Smooth muscle cell (in vitro differentiated cells): Measurements from ENCODE around the gene ALDH3A2. TPM values are rescaled to one million over a fixed set of nuclear protein-coding genes. Genes with fewer than 3 reads are reported as not detected.

ENCODE experiments used
- DNase-seq: peaks from one replicate; lab custom pipeline; 2025; ENCODE audit not compliant: unreplicated experiment; lab: John Stamatoyannopoulos, UW
- H2AFZ ChIP-seq: fragments of 200-600 bp; sonication (generic); 2 replicates; pipeline ENCODE4 v1.6.0; 2016; ENCODE audit warnings: antibody characterized with exemption, low read depth, mild to moderate bottlenecking
- H3F3A ChIP-seq: fragments of 200-600 bp; sonication (generic); 2 replicates; pipeline ENCODE4 v1.6.0; 2017; ENCODE audit warnings: antibody characterized with exemption, low read depth
- H3K27ac ChIP-seq: fragments of 200-600 bp; sonication (generic); 2 replicates; pipeline ENCODE4 v1.5.1; 2016; ENCODE audit warnings: low read depth, mild to moderate bottlenecking
- H3K27me3 ChIP-seq: fragments of 200-600 bp; sonication (generic); 2 replicates; pipeline ENCODE4 v1.6.1; 2016; ENCODE audit warnings: low read depth, mild to moderate bottlenecking
- H3K36me3 ChIP-seq: fragments of 200-600 bp; sonication (generic); 2 replicates; pipeline ENCODE4 v1.5.1; 2016; ENCODE audit warnings: low read depth
- H3K4me1 ChIP-seq: fragments of 200-600 bp; sonication (generic); 2 replicates; pipeline ENCODE4 v1.5.1; 2016; ENCODE audit warnings: low read depth
- H3K4me2 ChIP-seq: fragments of 200-600 bp; sonication (generic); 2 replicates; pipeline ENCODE4 v1.6.0; 2016; ENCODE audit warnings: mild to moderate bottlenecking
- H3K4me3 ChIP-seq: fragments of 200-600 bp; sonication (generic); 2 replicates; pipeline ENCODE4 v1.5.1; 2016; ENCODE audit warnings: mild to moderate bottlenecking
- H3K79me2 ChIP-seq: fragments of 200-600 bp; sonication (generic); 2 replicates; pipeline ENCODE4 v1.6.0; 2016; ENCODE audit warnings: low read depth, mild to moderate bottlenecking
- H3K9ac ChIP-seq: fragments of 200-600 bp; sonication (generic); 2 replicates; pipeline ENCODE4 v1.6.0; 2016; ENCODE audit warnings: low read depth
- H3K9me3 ChIP-seq: fragments of 200-600 bp; sonication (generic); replicated peaks from 2 replicates; pipeline ENCODE4 v1.5.1; 2016; ENCODE audit warnings: low read depth
- H4K20me1 ChIP-seq: fragments of 200-600 bp; sonication (generic); 2 replicates; pipeline ENCODE4 v1.6.0; 2016; ENCODE audit warnings: low read depth
- WGBS: methylation state at CpG from one replicate; pipeline ENCODE4 v1.1.7; 2016; ENCODE audit warnings: low lambda C conversion rate; 5-methylcytosine and 5-hydroxymethylcytosine counted together
- polyA plus RNA-seq: library from polyadenylated mRNA; unstranded; fragments of >200 nt; fragmentation: Nextera tagmentation; extraction: Ambion mirVana; gene quantifications from 2 replicates; pipeline ENCODE4 v1.2.1, GENCODE V29; 2016
- total RNA-seq: library from RNA; depleted of rRNA; stranded (reverse); fragments of >200 nt; gene quantifications from 2 replicates; pipeline ENCODE4 v1.2.3, GENCODE V29; 2014
- TF ChIP-seq, protein P1 (sequence below): fragments of 200-600 bp; sonication (generic); IDR thresholded peaks from 2 replicates; pipeline ENCODE4 v1.5.1; 2017; ENCODE audit warnings: borderline replicate concordance, mild to moderate bottlenecking, antibody characterized with exemption; ENCODE audit not compliant: insufficient read depth, poor library complexity, severe bottlenecking

Gene ALDH3A2
- total and polyA plus RNA-seq, 2 experiments from 2014 or later = 13.5 to 26.9 TPM

DNA sequence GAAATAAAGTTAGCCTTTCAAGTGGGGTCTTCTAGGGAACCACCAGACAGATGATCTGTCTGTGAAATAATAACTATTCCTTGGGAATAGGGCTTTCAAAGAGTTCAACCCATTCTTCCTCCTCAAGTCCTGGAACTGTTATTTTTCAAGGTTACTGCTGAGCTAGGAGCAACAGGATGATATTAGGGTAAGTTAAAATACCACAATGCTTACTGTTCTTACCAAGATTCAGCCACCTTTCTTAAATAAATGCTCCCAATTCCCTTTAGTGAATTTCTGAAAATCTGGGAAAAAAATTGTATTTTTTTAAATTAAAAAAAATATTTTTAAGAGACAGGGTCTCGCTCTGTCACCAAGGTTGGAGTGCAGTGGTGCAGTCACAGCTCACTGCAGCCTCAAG is 26.9 kb upstream of the ALDH3A2 start:
- no peak for DNase-seq
- Histone ChIP-seq H3K27ac (no peak overlapping the region), H3K9me3 (peaks cover 11% of the 10 kb centered on the region), H3K27me3 (no peaks in the 10 kb centered on the region), H3K4me1 (no peaks in the 10 kb centered on the region), H3K4me2 (no peak overlapping the region), H2AFZ (no peak overlapping the region), H3K4me3 (no peak overlapping the region), H3K36me3 (peaks cover 3% of the 10 kb centered on the region), H3F3A (no peaks in the 10 kb centered on the region), H3K9ac (no peak overlapping the region), H3K79me2 (no peaks in the 10 kb centered on the region), H4K20me1 (no peaks in the 10 kb centered on the region)
- WGBS = 100% methylated on average over 1 of the region's 1 CpG
- TF ChIP-seq, protein P1, sequence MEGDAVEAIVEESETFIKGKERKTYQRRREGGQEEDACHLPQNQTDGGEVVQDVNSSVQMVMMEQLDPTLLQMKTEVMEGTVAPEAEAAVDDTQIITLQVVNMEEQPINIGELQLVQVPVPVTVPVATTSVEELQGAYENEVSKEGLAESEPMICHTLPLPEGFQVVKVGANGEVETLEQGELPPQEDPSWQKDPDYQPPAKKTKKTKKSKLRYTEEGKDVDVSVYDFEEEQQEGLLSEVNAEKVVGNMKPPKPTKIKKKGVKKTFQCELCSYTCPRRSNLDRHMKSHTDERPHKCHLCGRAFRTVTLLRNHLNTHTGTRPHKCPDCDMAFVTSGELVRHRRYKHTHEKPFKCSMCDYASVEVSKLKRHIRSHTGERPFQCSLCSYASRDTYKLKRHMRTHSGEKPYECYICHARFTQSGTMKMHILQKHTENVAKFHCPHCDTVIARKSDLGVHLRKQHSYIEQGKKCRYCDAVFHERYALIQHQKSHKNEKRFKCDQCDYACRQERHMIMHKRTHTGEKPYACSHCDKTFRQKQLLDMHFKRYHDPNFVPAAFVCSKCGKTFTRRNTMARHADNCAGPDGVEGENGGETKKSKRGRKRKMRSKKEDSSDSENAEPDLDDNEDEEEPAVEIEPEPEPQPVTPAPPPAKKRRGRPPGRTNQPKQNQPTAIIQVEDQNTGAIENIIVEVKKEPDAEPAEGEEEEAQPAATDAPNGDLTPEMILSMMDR = no peak

DNA sequence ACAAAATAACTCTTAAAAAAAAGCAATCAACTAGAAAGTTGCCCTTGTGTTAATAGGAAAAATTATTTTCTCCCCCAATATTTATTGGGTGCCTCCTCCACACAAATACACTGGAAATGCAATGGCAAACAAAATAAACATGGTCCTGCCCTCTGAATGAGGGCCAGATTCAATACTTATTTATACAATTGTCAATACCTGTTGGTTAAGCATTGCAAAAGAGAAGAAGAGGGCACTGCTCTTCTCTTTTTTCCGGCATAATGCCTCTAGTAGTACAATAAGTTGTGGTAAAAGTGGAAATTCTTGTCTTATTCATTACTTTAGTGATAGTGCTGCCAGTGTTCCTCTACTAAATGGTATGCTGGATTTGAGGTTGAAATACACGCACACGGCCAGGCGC is 22.5 kb upstream of the ALDH3A2 start:
- Histone ChIP-seq H3K4me2 (no peak overlapping the region), H3K4me3 (no peak overlapping the region), H3K27ac (no peak overlapping the region), H4K20me1 (no peaks in the 10 kb centered on the region), H3F3A (no peaks in the 10 kb centered on the region), H3K9ac (no peak overlapping the region), H3K4me1 (no peaks in the 10 kb centered on the region), H3K27me3 (no peaks in the 10 kb centered on the region), H2AFZ (no peak overlapping the region), H3K36me3 (no peaks in the 10 kb centered on the region), H3K79me2 (no peaks in the 10 kb centered on the region), H3K9me3 (no peaks in the 10 kb centered on the region)
- WGBS = 88% methylated on average over 4 of the region's 4 CpGs
- TF ChIP-seq, protein P1 = no peak
- no peak for DNase-seq

DNA sequence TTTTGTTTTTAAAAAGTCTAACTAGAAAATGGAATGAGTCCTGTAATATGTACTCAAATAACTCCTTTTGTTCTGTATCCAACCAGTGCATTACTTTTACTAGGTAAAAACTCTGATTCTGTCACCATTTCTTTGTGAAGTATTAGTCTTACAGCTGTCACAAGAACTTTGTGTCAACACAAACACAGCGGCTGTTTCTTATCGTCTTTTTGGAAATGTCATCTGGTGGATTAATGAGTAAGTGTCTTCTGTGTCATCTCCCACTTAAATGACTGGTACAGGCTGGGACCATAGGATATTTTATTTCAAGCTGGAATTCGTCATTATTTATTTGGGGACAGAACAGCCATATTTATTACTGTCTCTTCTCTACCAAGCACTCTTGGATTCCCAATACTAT is 19.1 kb upstream of the ALDH3A2 start:
- no peak overlapping the region for H3K9ac ChIP-seq
- H3K4me2 ChIP-seq = no peak overlapping the region
- TF ChIP-seq, protein P1 = no peak
- H3K79me2 ChIP-seq = no peaks in the 10 kb centered on the region
- H4K20me1 ChIP-seq = no peaks in the 10 kb centered on the region
- no peaks in the 10 kb centered on the region for H3K9me3 ChIP-seq
- 48% methylated on average over 3 of the region's 3 CpGs for WGBS
- no peak overlapping the region for H3K27ac ChIP-seq
- no peaks in the 10 kb centered on the region for H3K4me1 ChIP-seq
- H3K27me3 ChIP-seq = no peaks in the 10 kb centered on the region
- no peak overlapping the region for H2AFZ ChIP-seq
- H3F3A ChIP-seq = no peaks in the 10 kb centered on the region
- no peaks in the 10 kb centered on the region for H3K36me3 ChIP-seq
- no peak overlapping the region for H3K4me3 ChIP-seq
- no peak for DNase-seq

DNA sequence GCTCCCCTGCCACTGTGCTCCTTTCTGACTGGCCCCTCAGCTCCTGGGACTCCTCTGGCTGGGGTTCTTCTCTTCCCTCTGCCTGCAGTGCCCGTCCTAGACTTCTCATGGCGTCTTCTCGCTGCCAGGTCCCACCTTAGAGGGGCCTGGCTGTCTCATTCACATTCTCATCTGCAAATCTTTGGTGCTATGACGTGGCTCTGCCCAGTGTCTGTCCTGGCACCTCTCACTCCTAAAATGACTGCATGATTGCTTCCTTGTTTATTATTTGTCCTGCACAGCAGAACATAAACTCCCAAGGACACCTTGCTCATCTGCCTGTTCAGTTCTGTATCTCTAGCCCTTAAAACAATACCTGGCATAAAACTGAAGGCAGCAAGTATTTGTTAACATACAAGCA is 18.5 kb upstream of the ALDH3A2 start:
- WGBS = 97% methylated on average over 4 of the region's 4 CpGs

More for the DNA sequence above, 18.5 kb upstream of the ALDH3A2 start:
- H3K36me3 ChIP-seq = no peaks in the 10 kb centered on the region
- H3F3A ChIP-seq = no peaks in the 10 kb centered on the region
- TF ChIP-seq, protein P1 = no peak
- no peak for DNase-seq
- H4K20me1 ChIP-seq = no peaks in the 10 kb centered on the region
- no peaks in the 10 kb centered on the region for H3K79me2 ChIP-seq
- no peak overlapping the region for H3K9ac ChIP-seq
- H3K27me3 ChIP-seq = no peaks in the 10 kb centered on the region
- no peaks in the 10 kb centered on the region for H3K4me1 ChIP-seq
- no peak overlapping the region for H3K4me3 ChIP-seq
- H3K27ac ChIP-seq = no peak overlapping the region
- no peaks in the 10 kb centered on the region for H3K9me3 ChIP-seq
- H3K4me2 ChIP-seq = no peak overlapping the region
- no peak overlapping the region for H2AFZ ChIP-seq
